ENCODE measurements around the gene MVB12B.

The MVB12B gene

DNA sequence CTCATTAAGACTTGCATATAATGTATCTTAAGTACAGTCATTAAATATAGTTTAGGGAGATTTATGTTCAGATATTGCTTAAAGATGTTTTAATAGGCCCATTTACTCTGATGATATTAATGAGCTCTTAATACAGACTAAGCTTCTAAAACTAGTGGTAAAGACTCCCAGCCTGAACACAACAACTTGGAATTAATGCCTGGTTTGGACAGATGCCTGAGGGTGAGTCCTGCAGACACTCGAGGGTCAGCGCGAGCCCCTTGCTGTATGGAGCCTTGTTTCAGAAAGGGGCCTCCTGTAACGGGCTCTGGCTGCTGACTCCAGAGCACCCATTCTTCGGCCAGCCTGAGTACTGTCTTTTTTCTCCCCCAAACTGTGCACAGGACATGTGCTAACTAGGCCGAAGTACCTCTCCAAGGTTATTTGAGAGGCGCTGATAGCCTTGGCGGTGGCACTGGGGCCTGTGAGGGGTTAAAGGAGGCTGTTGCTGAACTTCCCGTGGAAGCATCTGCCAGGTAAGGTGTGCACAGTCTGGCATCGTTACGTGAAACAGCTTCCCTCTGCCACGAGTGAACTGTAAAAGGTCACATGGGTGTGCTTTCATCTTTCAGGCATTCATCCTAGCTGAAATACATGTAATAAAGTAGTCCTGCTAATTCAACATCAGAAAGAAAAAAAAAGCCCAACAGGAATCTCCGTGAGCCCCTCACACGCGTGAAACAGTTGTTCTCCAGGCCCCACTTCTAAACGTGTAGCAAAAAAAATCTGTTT lies 113.4 kb downstream of the MVB12B start:
- H3K4me3 ChIP-seq (ENCODE audit: low read depth, low read length), result no peak overlapping the region
- H3K36me3 ChIP-seq, result peaks cover 3% of the 10 kb centered on the region; the same call in 1 of the 2 replicates
- TF ChIP-seq, protein P1, sequence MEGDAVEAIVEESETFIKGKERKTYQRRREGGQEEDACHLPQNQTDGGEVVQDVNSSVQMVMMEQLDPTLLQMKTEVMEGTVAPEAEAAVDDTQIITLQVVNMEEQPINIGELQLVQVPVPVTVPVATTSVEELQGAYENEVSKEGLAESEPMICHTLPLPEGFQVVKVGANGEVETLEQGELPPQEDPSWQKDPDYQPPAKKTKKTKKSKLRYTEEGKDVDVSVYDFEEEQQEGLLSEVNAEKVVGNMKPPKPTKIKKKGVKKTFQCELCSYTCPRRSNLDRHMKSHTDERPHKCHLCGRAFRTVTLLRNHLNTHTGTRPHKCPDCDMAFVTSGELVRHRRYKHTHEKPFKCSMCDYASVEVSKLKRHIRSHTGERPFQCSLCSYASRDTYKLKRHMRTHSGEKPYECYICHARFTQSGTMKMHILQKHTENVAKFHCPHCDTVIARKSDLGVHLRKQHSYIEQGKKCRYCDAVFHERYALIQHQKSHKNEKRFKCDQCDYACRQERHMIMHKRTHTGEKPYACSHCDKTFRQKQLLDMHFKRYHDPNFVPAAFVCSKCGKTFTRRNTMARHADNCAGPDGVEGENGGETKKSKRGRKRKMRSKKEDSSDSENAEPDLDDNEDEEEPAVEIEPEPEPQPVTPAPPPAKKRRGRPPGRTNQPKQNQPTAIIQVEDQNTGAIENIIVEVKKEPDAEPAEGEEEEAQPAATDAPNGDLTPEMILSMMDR (IDR thresholded peaks at IDR 0.05; ENCODE audit: low read depth, low read length), result no peak
- H3K9me3 ChIP-seq (ENCODE audit: severe bottlenecking), result no peaks in the 10 kb centered on the region
- H3K27ac ChIP-seq, result no peak overlapping the region
- DNase-seq, result no peak
- no peaks in the 10 kb centered on the region for H3K27me3 ChIP-seq (ENCODE audit: insufficient read depth, low read depth, severe bottlenecking)

DNA sequence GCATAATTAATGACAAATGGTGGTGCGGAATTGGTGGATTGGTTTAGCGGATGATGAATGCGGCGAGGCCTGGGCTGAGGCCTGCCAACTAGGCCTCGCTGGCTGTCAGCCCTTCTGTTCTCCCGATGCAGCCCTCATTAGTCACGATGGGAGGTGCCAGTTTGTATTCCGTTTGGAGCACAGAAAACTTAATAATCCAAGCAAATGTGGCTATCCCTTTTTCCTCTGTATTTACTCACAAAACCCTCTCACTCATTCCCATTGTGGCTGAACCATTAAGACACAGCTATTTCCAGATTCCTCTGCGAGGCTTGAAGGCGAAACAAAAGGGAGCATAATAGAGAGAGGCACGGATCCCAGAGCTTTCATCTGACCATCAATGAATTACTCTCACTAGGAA lies 114.3 kb downstream of the MVB12B start:
- DNase-seq, result no peak

DNA sequence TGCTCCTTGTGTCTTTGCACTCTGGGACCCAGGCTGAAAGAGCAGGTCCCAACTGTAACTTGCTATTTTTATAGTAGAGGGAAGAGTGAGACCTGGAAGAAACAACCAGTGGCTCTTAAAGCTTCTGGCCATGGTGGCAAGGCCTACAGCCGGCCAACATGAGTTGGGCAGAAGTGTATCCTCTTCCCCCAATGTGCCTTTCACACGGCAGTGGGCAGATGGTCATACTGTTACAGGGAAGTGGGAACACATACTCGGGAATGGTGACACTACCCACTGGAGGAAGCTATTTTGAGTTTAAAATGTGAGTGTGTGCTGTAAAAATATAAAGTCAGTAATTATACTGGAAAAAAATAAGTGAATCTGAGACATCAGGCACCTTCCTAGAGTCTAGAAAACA lies 116.0 kb downstream of the MVB12B start:
- TF ChIP-seq, protein P1 (IDR thresholded peaks at IDR 0.05; ENCODE audit: low read depth, low read length), result no peak
- no peaks in the 10 kb centered on the region for H3K9me3 ChIP-seq (ENCODE audit: severe bottlenecking)
- H3K36me3 ChIP-seq, result peaks cover 5% of the 10 kb centered on the region; the same call in 1 of the 2 replicates
- H3K27ac ChIP-seq, result no peak overlapping the region
- no peaks in the 10 kb centered on the region for H3K27me3 ChIP-seq (ENCODE audit: insufficient read depth, low read depth, severe bottlenecking)
- no peak for DNase-seq
- H3K4me3 ChIP-seq (ENCODE audit: low read depth, low read length), result no peak overlapping the region

More for the DNA sequence above, 114.3 kb downstream of the MVB12B start:
- H3K4me3 ChIP-seq (ENCODE audit: low read depth, low read length), result no peak overlapping the region
- TF ChIP-seq, protein P1 (IDR thresholded peaks at IDR 0.05; ENCODE audit: low read depth, low read length), result no peak
- H3K9me3 ChIP-seq (ENCODE audit: severe bottlenecking), result no peaks in the 10 kb centered on the region
- H3K27ac ChIP-seq, result no peak overlapping the region
- H3K36me3 ChIP-seq, result peaks cover 3% of the 10 kb centered on the region; the same call in 1 of the 2 replicates
- H3K27me3 ChIP-seq (ENCODE audit: insufficient read depth, low read depth, severe bottlenecking), result no peaks in the 10 kb centered on the region

DNA sequence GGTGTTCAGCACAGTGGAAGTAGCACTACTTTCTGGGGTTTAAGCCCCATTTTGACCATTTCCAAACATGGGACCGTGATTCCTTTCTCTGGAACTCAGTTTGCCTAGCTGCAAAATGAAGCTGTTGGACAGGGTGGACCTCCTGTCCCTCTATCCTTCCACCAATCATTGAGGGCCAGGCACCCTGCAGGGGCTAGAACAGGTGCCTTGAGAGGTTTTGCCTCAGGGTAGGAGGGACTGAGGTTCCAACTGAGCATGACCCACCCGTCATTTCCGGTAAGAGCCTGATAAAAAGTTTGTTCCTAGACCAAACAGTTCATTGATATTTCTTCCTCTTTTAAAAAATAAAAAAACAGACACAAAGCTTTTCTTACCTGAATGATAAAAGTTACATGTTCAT lies 116.5 kb downstream of the MVB12B start:
- DNase-seq, result no peak
- Histone ChIP-seq H3K36me3 (peaks cover 8% of the 10 kb centered on the region), H3K27ac (no peak overlapping the region), H3K9me3 (ENCODE audit: severe bottlenecking) (no peaks in the 10 kb centered on the region), H3K4me3 (ENCODE audit: low read depth, low read length) (no peak overlapping the region), H3K27me3 (ENCODE audit: insufficient read depth, low read depth, severe bottlenecking) (no peaks in the 10 kb centered on the region)
- TF ChIP-seq, protein P1 (IDR thresholded peaks at IDR 0.05; ENCODE audit: low read depth, low read length), result no peak

DNA sequence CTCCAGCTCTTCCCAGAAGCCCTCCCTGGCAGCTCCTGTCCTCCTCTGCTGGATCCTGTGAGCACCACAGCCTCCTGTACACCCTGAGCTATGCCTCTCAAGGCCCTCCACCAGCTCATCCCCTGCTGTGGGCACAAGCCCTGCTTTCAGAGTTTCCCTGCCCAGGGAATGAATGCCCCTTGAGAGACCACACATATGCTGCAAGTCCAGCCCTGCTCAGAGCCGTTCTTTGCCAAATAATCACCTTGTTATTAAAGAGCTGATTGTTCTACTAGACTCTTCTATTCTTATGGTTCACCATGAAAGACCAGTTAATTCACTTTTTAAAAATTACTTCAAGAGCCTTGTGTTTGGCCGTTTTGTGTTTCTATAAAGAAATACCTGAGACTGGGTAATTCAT lies 121.5 kb downstream of the MVB12B start:
- Histone ChIP-seq H3K36me3 (peaks cover 15% of the 10 kb centered on the region), H3K27me3 (ENCODE audit: insufficient read depth, low read depth, severe bottlenecking) (no peaks in the 10 kb centered on the region), H3K4me3 (ENCODE audit: low read depth, low read length) (no peak overlapping the region), H3K27ac (no peak overlapping the region), H3K9me3 (ENCODE audit: severe bottlenecking) (no peaks in the 10 kb centered on the region)
- TF ChIP-seq, protein P1 (IDR thresholded peaks at IDR 0.05; ENCODE audit: low read depth, low read length), result no peak
- no peak for DNase-seq
